ENCODE data around the gene RSBN1L. TPM values are rescaled to one million over a fixed set of nuclear protein-coding genes. Genes with fewer than 3 reads are reported as not detected.

The RSBN1L gene
- total and polyA plus RNA-seq, 7 donors = 2.0 to 10.1 (median 7.5) TPM

- TF ChIP-seq CTCF (IDR thresholded peaks at IDR 0.05) = no peak
- H3K27ac ChIP-seq = no peak overlapping the region
- no peak overlapping the region for H3K4me3 ChIP-seq
- 45 to 61% (median 60%) methylated on average over 5 of the region's 5 CpGs for WGBS, 3 donors
- no peaks in the 10 kb centered on the region for H3K27me3 ChIP-seq (ENCODE audit: insufficient read depth in 3 of 3, low read length in 2 of 3)
- no peaks in the 10 kb centered on the region for H3K9me3 ChIP-seq
- intact Hi-C loops (cut with DNase I) = no loop called here
- no peak for DNase-seq
- peaks cover 0 to 17% of the 10 kb centered on the region in 2 donors for H3K36me3 ChIP-seq (ENCODE audit: insufficient read depth in 1 of 2, low read depth in 1 of 2)
- H3K4me1 ChIP-seq = no peaks in the 10 kb centered on the region
- peak in 3 of 4 donors; percentile 46 to 83 (median 82) for ATAC-seq
Measured at GRCh38 chr7:77685233-77685632, 11.0 kb upstream of the RSBN1L start.

GRCh38 chr7:77687100-77687746, 9.0 kb upstream of the RSBN1L start:
- no peak for ATAC-seq
- no peak overlapping the region for H3K4me3 ChIP-seq
- no peaks in the 10 kb centered on the region for H3K9me3 ChIP-seq
- TF ChIP-seq CTCF (IDR thresholded peaks at IDR 0.05) = no peak
- intact Hi-C loops (cut with DNase I) = no loop called here
- H3K27ac ChIP-seq = no peak overlapping the region
- DNase-seq = no peak
- no peaks in the 10 kb centered on the region for H3K27me3 ChIP-seq (ENCODE audit: insufficient read depth in 3 of 3, low read length in 2 of 3)
- no peaks in the 10 kb centered on the region for H3K4me1 ChIP-seq
- H3K36me3 ChIP-seq (ENCODE audit: insufficient read depth in 1 of 2, low read depth in 1 of 2) = peaks cover 0 to 14% of the 10 kb centered on the region in 2 donors
- 95 to 100% (median 97%) methylated on average over 1 of the region's 1 CpG for WGBS, 3 donors

- Histone ChIP-seq H3K27me3 (ENCODE audit: insufficient read depth in 3 of 3, low read length in 2 of 3) (no peaks in the 10 kb centered on the region), H3K4me3 (no peak overlapping the region), H3K36me3 (ENCODE audit: insufficient read depth in 1 of 2, low read depth in 1 of 2) (peaks cover 0 to 11% of the 10 kb centered on the region in 2 donors), H3K9me3 (no peaks in the 10 kb centered on the region), H3K27ac (no peak overlapping the region), H3K4me1 (no peaks in the 10 kb centered on the region)
- no peak for DNase-seq
- WGBS, 3 donors = 95 to 98% (median 96%) methylated on average over 1 of the region's 1 CpG
- TF ChIP-seq CTCF (IDR thresholded peaks at IDR 0.05) = no peak
- no peak for ATAC-seq
- intact Hi-C loops (cut with DNase I) = no loop called here
Measured at GRCh38 chr7:77687747-77688144, 8.5 kb upstream of the RSBN1L start.

GRCh38 chr7:77690289-77690688, 6.0 kb upstream of the RSBN1L start:
- H3K4me3 ChIP-seq = no peak overlapping the region
- intact Hi-C loops (cut with DNase I) = no loop called here

More at GRCh38 chr7:77690289-77690688, 6.0 kb upstream of the RSBN1L start:
- ATAC-seq (peak in 2 of 4 donors; percentile 28 to 50), DNase-seq (no peak)
- Histone ChIP-seq H3K4me1 (peaks cover 12% of the 10 kb centered on the region), H3K36me3 (ENCODE audit: insufficient read depth in 1 of 2, low read depth in 1 of 2) (peaks cover 0 to 4% of the 10 kb centered on the region in 2 donors), H3K9me3 (no peaks in the 10 kb centered on the region), H3K27ac (no peak overlapping the region), H3K27me3 (ENCODE audit: insufficient read depth in 3 of 3, low read length in 2 of 3) (no peaks in the 10 kb centered on the region)
- TF ChIP-seq CTCF (IDR thresholded peaks at IDR 0.05) = no peak
- WGBS, 3 donors = 61 to 76% (median 66%) methylated on average over 8 of the region's 8 CpGs
